H1 (cell line): ENCODE results near the gene CRY1. TPM values are rescaled to one million over a fixed set of nuclear protein-coding genes. Genes with fewer than 3 reads are reported as not detected.

Experiments used
- CTCF ChIA-PET: fragments of 300-600 bp; sonication (Branson Sonifier 250); formaldehyde crosslinking; loops from one replicate; lab custom pipeline; 2021; ENCODE audit not compliant: partially characterized antibody; lab: Charles Lee
- POLR2A ChIA-PET: fragments of 300-600 bp; sonication (Branson Sonifier 250); formaldehyde crosslinking; loops from one replicate; lab custom pipeline; 2021; ENCODE audit warnings: inconsistent platforms; ENCODE audit not compliant: partially characterized antibody; lab: Charles Lee
- DNase-seq, 2 experiments: peaks; one replicate each; pipeline versions ENCODE4 v3.0.0 to v3.0.0-alpha.2; 2010 to 2022; ENCODE audit warnings: low spot score in 2 of 2, low read depth in 1 of 2, mixed read lengths in 1 of 2
- FAIRE-seq: peaks from 2 replicates; lab custom pipeline; 2011; peaks lifted over from hg19 to GRCh38; lab: Jason Lieb, UNC
- H2AFZ ChIP-seq: 2 replicates; pipeline ENCODE4 v1.8.1; 2012; ENCODE audit warnings: low read length, inconsistent platforms
- H2AK5ac ChIP-seq: 2 replicates; pipeline ENCODE4 v1.6.1; 2013; ENCODE audit warnings: low read depth, low read length
- H2BK120ac ChIP-seq: replicated peaks from 2 replicates; pipeline ENCODE3; 2013; ENCODE audit warnings: low read depth, low read length, inconsistent platforms
- H2BK12ac ChIP-seq: 2 replicates; pipeline ENCODE4 v1.6.1; 2013; ENCODE audit warnings: low read depth, low read length
- H2BK15ac ChIP-seq: 2 replicates; pipeline ENCODE4 v1.6.1; 2013; ENCODE audit warnings: low read length
- H2BK20ac ChIP-seq: 2 replicates; pipeline ENCODE4 v1.6.1; 2013; ENCODE audit warnings: low read length
- H2BK5ac ChIP-seq: 2 replicates; pipeline ENCODE4 v1.6.1; 2013; ENCODE audit warnings: low read depth, low read length
- H3K14ac ChIP-seq: 2 replicates; pipeline ENCODE4 v1.6.1; 2013; ENCODE audit warnings: inconsistent platforms; ENCODE audit not compliant: insufficient read length
- H3K18ac ChIP-seq: 2 replicates; pipeline ENCODE4 v1.6.1; 2013; ENCODE audit warnings: low read length; ENCODE audit errors: extremely low read depth
- H3K23ac ChIP-seq: 2 replicates; pipeline ENCODE4 v1.6.1; 2013; ENCODE audit warnings: inconsistent platforms; ENCODE audit not compliant: insufficient read length
- H3K23me2 ChIP-seq: 2 replicates; pipeline ENCODE4 v1.6.1; 2013; ENCODE audit warnings: low read depth, low read length
- H3K27ac ChIP-seq: 2 replicates; pipeline ENCODE4 v1.6.1; 2011; ENCODE audit warnings: low read depth, low read length, inconsistent platforms
- H3K27me3 ChIP-seq, 4 experiments: replicated peaks in 1 of 4; 1 replicate in 1 of 4; 2 replicates in 3 of 4; pipeline versions ENCODE4 v1.6.1 to v1.8.1; 2011 to 2013; ENCODE audit warnings: low read length in 3 of 4, mild to moderate bottlenecking in 3 of 4, inconsistent platforms in 2 of 4, mixed read lengths in 2 of 4, moderate library complexity in 1 of 4; ENCODE audit not compliant: control insufficient read depth in 3 of 4, insufficient read depth in 3 of 4; ENCODE audit errors: extremely low read depth in 1 of 4
- H3K36me3 ChIP-seq, 4 experiments: 2 replicates each; pipeline versions ENCODE4 v1.6.1 to v1.8.1; 2011 to 2013; ENCODE audit warnings: mild to moderate bottlenecking in 4 of 4, low read length in 3 of 4, moderate library complexity in 2 of 4, control low read depth in 1 of 4, inconsistent platforms in 1 of 4; ENCODE audit not compliant: insufficient read depth in 4 of 4, control insufficient read depth in 2 of 4
- H3K4ac ChIP-seq: replicated peaks from 2 replicates; pipeline ENCODE3; 2013; ENCODE audit warnings: low read length, low read depth, mixed read lengths, inconsistent platforms; ENCODE audit not compliant: insufficient read length
- H3K4me1 ChIP-seq, 4 experiments: replicated peaks in 1 of 4; 1 replicate in 1 of 4; 2 replicates in 3 of 4; pipeline versions ENCODE4 v1.6.1 to v1.8.1; 2011 to 2013; ENCODE audit warnings: low read length in 3 of 4, inconsistent platforms in 2 of 4, mixed read lengths in 1 of 4; ENCODE audit not compliant: insufficient read depth in 4 of 4, control insufficient read depth in 3 of 4
- H3K4me2 ChIP-seq, 2 experiments: 2 replicates each; pipeline versions ENCODE4 v1.6.1 to v1.8.1; 2011 to 2013; ENCODE audit warnings: low read depth in 2 of 2, low read length in 2 of 2, control low read depth in 1 of 2, inconsistent platforms in 1 of 2, mild to moderate bottlenecking in 1 of 2; ENCODE audit not compliant: insufficient read depth in 1 of 2
- H3K4me3 ChIP-seq, 4 experiments: fragments of 200-600, 300-600 bp in 1 of 4; sonication (generic), shearing (Covaris generic), sonication (Bioruptor Twin) in 1 of 4; 2 replicates each; pipeline versions ENCODE4 v1.5.1 to v1.8.1; 2011 to 2016; ENCODE audit warnings: low read length in 4 of 4, low read depth in 3 of 4, control low read depth in 2 of 4, inconsistent platforms in 2 of 4, mild to moderate bottlenecking in 2 of 4, mixed read lengths in 1 of 4, moderate library complexity in 1 of 4; ENCODE audit not compliant: insufficient read depth in 2 of 4; ENCODE audit errors: extremely low read depth in 1 of 4
- H3K56ac ChIP-seq: replicated peaks from 2 replicates; pipeline ENCODE3; 2013; ENCODE audit warnings: low read depth, mild to moderate bottlenecking, mixed read lengths, low read length, inconsistent platforms; ENCODE audit not compliant: insufficient read length
- H3K79me1 ChIP-seq: 2 replicates; pipeline ENCODE4 v1.6.1; 2013; ENCODE audit warnings: low read depth, low read length, control low read depth
- H3K79me2 ChIP-seq, 2 experiments: 2 replicates each; pipeline versions ENCODE4 v1.6.1 to v1.8.1; 2012 to 2013; ENCODE audit warnings: low read length in 2 of 2, mild to moderate bottlenecking in 2 of 2, inconsistent platforms in 1 of 2; ENCODE audit not compliant: insufficient read depth in 2 of 2, control insufficient read depth in 1 of 2
- H3K9ac ChIP-seq, 4 experiments: replicated peaks in 1 of 4; 1 replicate in 1 of 4; 2 replicates in 3 of 4; pipeline versions ENCODE4 v1.6.1 to v1.8.1; 2011 to 2013; ENCODE audit warnings: low read depth in 3 of 4, low read length in 3 of 4, control low read depth in 2 of 4, mild to moderate bottlenecking in 2 of 4, moderate library complexity in 2 of 4, inconsistent platforms in 1 of 4; ENCODE audit errors: extremely low read depth in 1 of 4
- H3K9me3 ChIP-seq, 2 experiments: 2 replicates each; pipeline versions ENCODE4 v1.6.1 to v1.8.1; 2012 to 2013; ENCODE audit warnings: mild to moderate bottlenecking in 2 of 2, moderate library complexity in 2 of 2, control low read depth in 1 of 2, inconsistent platforms in 1 of 2, low read depth in 1 of 2, low read length in 1 of 2, mixed read lengths in 1 of 2; ENCODE audit not compliant: insufficient read depth in 2 of 2
- H4K20me1 ChIP-seq, 2 experiments: replicated peaks in 1 of 2; 2 replicates each; pipeline versions ENCODE3 to v1.8.1; 2011 to 2013; ENCODE audit warnings: inconsistent platforms in 2 of 2, low read length in 2 of 2, mild to moderate bottlenecking in 1 of 2; ENCODE audit not compliant: insufficient read depth in 2 of 2, control insufficient read depth in 1 of 2
- H4K5ac ChIP-seq: 2 replicates; pipeline ENCODE4 v1.6.1; 2013; ENCODE audit warnings: low read length, low read depth, mixed read lengths, inconsistent platforms; ENCODE audit not compliant: insufficient read length
- H4K8ac ChIP-seq: 2 replicates; pipeline ENCODE4 v1.8.0; 2013; ENCODE audit warnings: mild to moderate bottlenecking, moderate library complexity, low read length, inconsistent platforms; ENCODE audit not compliant: insufficient read depth; ENCODE audit errors: extremely low read depth
- H4K91ac ChIP-seq: replicated peaks from 2 replicates; pipeline ENCODE3; 2013; ENCODE audit warnings: low read length, mixed read lengths, inconsistent platforms; ENCODE audit not compliant: insufficient read length
- CBX5 ChIP-seq: fragments of 300-800, 300-1000 bp; sonication (generic); IDR thresholded peaks from 2 replicates; pipeline ENCODE4 v1.7.1; 2016; ENCODE audit warnings: antibody characterized with exemption, low read length, low read depth
- CHD1 ChIP-seq: IDR thresholded peaks from 2 replicates; pipeline ENCODE4 v1.6.1; 2012; ENCODE audit warnings: low read depth, low read length, improper control_type of control experiment
- EGR1 ChIP-seq: IDR thresholded peaks from 2 replicates; pipeline ENCODE4 v1.6.1; 2011; ENCODE audit warnings: low read depth, low read length, borderline replicate concordance
- KDM1A ChIP-seq: fragments of 200-600, 300-600 bp; sonication (generic); IDR thresholded peaks from 2 replicates; pipeline ENCODE4 v1.7.1; 2016; ENCODE audit warnings: mild to moderate bottlenecking, low read length, borderline replicate concordance
- RAD21 ChIP-seq, 2 experiments: IDR thresholded peaks in 1 of 2; conservative IDR thresholded peaks in 1 of 2; 2 replicates each; pipeline ENCODE4 v1.6.1; 2011; ENCODE audit warnings: low read depth in 2 of 2, low read length in 2 of 2, improper control_type of control experiment in 1 of 2, inconsistent platforms in 1 of 2, mild to moderate bottlenecking in 1 of 2, moderate library complexity in 1 of 2
- SAP30 ChIP-seq: fragments of 300-600 bp; sonication (generic); IDR thresholded peaks from 2 replicates; pipeline ENCODE4 v1.7.1; 2012; ENCODE audit warnings: low read length, moderate library complexity, mild to moderate bottlenecking, inconsistent platforms; ENCODE audit not compliant: insufficient read depth, insufficient replicate concordance
- YY1 ChIP-seq: IDR thresholded peaks from 2 replicates; pipeline ENCODE4 v1.6.1; 2011; ENCODE audit warnings: low read depth, mild to moderate bottlenecking, low read length
- ZNF274 ChIP-seq: IDR thresholded peaks from 2 replicates; pipeline ENCODE4 v1.7.0; 2012; ENCODE audit warnings: low read length, borderline replicate concordance; ENCODE audit errors: extremely low read depth
- WGBS, 2 experiments: shearing (Covaris generic) in 1 of 2; methylation state at CpG; one replicate each; pipeline versions ENCODE4 v1.1.6 to v1.1.7; 2013 to 2015; ENCODE audit warnings: low lambda C conversion rate in 2 of 2, mixed read lengths in 2 of 2, inconsistent platforms in 1 of 2, low coverage in 1 of 2, missing lambda C conversion rate in 1 of 2; ENCODE audit not compliant: insufficient replicate concordance in 2 of 2, insufficient coverage in 1 of 2, insufficient read length in 1 of 2; ENCODE audit errors: extremely low coverage in 1 of 2, missing lambda C conversion rate in 1 of 2; 5-methylcytosine and 5-hydroxymethylcytosine counted together
- polyA plus RNA-seq, 7 experiments: library from polyadenylated mRNA; depleted of rRNA in 3 of 7; stranded (reverse) in 5 of 7; unstranded in 2 of 7; fragments of >200 nt in 5 of 7; fragments of 200-250 nt in 2 of 7; gene quantifications; 1 replicate in 5 of 7; 2 replicates in 1 of 7; 4 replicates in 1 of 7; pipeline versions ENCODE4 v1.2.1 to v1.2.3, GENCODE V29; 2011 to 2013; ENCODE audit warnings: missing spikeins in 2 of 7, mixed read lengths in 2 of 7
- total RNA-seq: library from RNA; stranded (reverse); fragmentation: NEBNext Ultra II Directional; extraction: Animal tissue kit (Norgen Biotek cat#: 25700); gene quantifications from 2 replicates; pipeline ENCODE4 v1.2.1, GENCODE V29; 2021

Gene CRY1
- total and polyA plus RNA-seq, 2 of the 8 experiments (the other 6 are each of a cell fraction or from before 2014, with no cell fraction given), result 13.6 to 25.1 TPM

- no peak overlapping the region for H3K23ac ChIP-seq
- no peak overlapping the region for H3K4ac ChIP-seq
- CTCF ChIA-PET, result interaction anchor here (1.0 to 1.1 kb wide), 3 partner anchors 14 to 81 kb away, joined by 3 read pairs; no protein-coding TSS in a partner anchor
- TF ChIP-seq SAP30, result no peak
- TF ChIP-seq CBX5, result no peak
- TF ChIP-seq KDM1A, result no peak
- TF ChIP-seq YY1, result no peak
- no peak for TF ChIP-seq RAD21 (IDR thresholded peaks at IDR 0.05 in 1 of 2, conservative IDR thresholded peaks at IDR 0.05 in 1 of 2; ENCODE audit: low read depth in 2 of 2, low read length in 2 of 2)
- TF ChIP-seq EGR1, result no peak
- TF ChIP-seq CHD1, result no peak
- no peak for TF ChIP-seq ZNF274
- H4K8ac ChIP-seq, result no peak overlapping the region
- H3K27ac ChIP-seq, result no peak overlapping the region
- H4K5ac ChIP-seq, result no peak overlapping the region
- H2BK120ac ChIP-seq, result no peak overlapping the region
- FAIRE-seq (no peak), DNase-seq (no peak)
- H3K4me3 ChIP-seq, result no peak overlapping the region
- H3K56ac ChIP-seq, result no peak overlapping the region
- H3K27me3 ChIP-seq, result no peaks in the 10 kb centered on the region
- no peaks in the 10 kb centered on the region for H3K4me1 ChIP-seq
- 100% methylated on average over 1 of the region's 1 CpG; no CpG with 5 or more reads in 1 of the 2 experiments for WGBS, 2 experiments
- H2BK5ac ChIP-seq, result no peak overlapping the region
- no peak overlapping the region for H3K14ac ChIP-seq
- peaks cover 0 to 15% (median 3%) of the 10 kb centered on the region in 4 experiments; a peak in 4 of 8 replicates for H3K36me3 ChIP-seq
- H2BK15ac ChIP-seq, result no peak overlapping the region
- H3K23me2 ChIP-seq, result no peaks in the 10 kb centered on the region
- no peak overlapping the region for H3K9ac ChIP-seq
- no peak overlapping the region for H3K18ac ChIP-seq
- H2AFZ ChIP-seq, result no peak overlapping the region
- POLR2A ChIA-PET, result interaction anchor here (0.7 kb wide), 1 partner anchor 525 kb away, joined by 5 read pairs; no protein-coding TSS in a partner anchor
- no peak overlapping the region for H2BK20ac ChIP-seq
- H3K4me2 ChIP-seq, result no peak overlapping the region
- H4K91ac ChIP-seq, result no peak overlapping the region
- H3K79me2 ChIP-seq, result no peaks in the 10 kb centered on the region
- no peak overlapping the region for H2BK12ac ChIP-seq
- no peak overlapping the region for H2AK5ac ChIP-seq
- H3K9me3 ChIP-seq, result no peaks in the 10 kb centered on the region
- H3K79me1 ChIP-seq, result no peaks in the 10 kb centered on the region
- H4K20me1 ChIP-seq, result peaks cover 0 to 2% of the 10 kb centered on the region in 2 experiments
Observed at GRCh38 chr12:106997916-106998315, 95.4 kb downstream of the CRY1 start.
